ENCODE measurements around the gene GRN. TPM values are rescaled to one million over a fixed set of nuclear protein-coding genes. Genes with fewer than 3 reads are reported as not detected.

Gene GRN
- total and polyA plus RNA-seq, 2 of the 13 experiments (the other 11 are each of a cell fraction or from before 2014, with no cell fraction given): 86.6 to 143 TPM

DNA sequence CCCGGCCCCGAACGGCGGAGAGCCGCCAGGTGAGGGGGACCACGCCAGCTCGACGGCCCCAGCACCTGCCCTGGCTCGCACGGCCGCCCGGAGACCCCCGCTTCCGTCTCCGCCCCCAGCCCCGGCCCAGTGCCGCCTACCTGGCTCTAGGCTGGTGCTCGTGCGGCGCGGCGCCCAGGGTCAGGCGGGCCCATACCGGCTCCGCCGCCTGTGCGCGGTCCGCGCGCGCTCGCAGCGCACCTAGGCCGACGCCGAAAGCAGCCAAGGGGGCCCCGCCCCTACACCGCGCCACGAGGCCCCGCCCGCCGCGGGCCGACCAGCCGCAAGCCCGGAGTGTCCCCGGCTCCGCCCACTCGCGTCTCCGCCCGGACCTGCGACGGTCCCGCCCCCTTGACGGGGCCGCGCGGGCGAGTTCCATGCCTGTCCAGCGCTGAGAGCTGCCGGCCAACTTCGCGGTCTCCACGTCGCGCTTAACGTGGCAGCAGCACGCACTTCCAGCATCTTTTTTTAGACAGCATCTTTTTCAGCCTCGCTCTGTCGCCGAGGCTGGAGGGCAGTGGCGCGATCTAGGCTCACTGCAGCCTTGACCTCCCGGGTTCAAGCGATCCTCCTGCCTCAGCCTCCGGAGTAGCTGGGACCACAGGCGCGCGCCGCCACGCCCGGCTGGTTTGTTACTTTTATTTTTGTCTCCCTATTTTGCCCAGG is 20.4 kb upstream of the GRN start, which contains the start of gene SLC25A39 (continued):
- TF ChIP-seq XRCC5 (optimal IDR thresholded peaks at IDR 0.05; ENCODE audit: low read length) (peak; percentile 34), ZXDC (CRISPR knock-in tag; IDR thresholded peaks at IDR 0.05) (0 out of 2 replicates have a peak, but pooled peaks have one; percentile 40), HNF1B (CRISPR knock-in tag; IDR thresholded peaks at IDR 0.05) (0 out of 2 replicates have a peak, but pooled peaks have one; percentile 11), ZNF264 (CRISPR knock-in tag; IDR thresholded peaks at IDR 0.05) (no peak), ZNF20 (CRISPR knock-in tag; IDR thresholded peaks at IDR 0.05) (no peak), ZNF724P (CRISPR knock-in tag; IDR thresholded peaks at IDR 0.05; ENCODE audit: borderline replicate concordance) (peak; percentile 26; the same call in 1 of the 2 replicates), RXRA (CRISPR knock-in tag; IDR thresholded peaks at IDR 0.05) (no peak), ZHX1 (CRISPR knock-in tag; IDR thresholded peaks at IDR 0.05; ENCODE audit: low read depth) (peak; percentile 53; the same call in 1 of the 2 replicates), FOXA3 (CRISPR knock-in tag; IDR thresholded peaks at IDR 0.05) (peak; percentile 53; the same call in 1 of the 2 replicates), HNRNPL (IDR thresholded peaks at IDR 0.05; ENCODE audit: low read depth, low read length) (no peak), HNRNPK (IDR thresholded peaks at IDR 0.05; ENCODE audit: low read depth, low read length, poor library complexity, severe bottlenecking) (peak; percentile 23), IKZF4 (CRISPR knock-in tag; IDR thresholded peaks at IDR 0.05; ENCODE audit: borderline replicate concordance, low read depth, not compliant biosample characterization) (peak; percentile 68), ZBTB37 (CRISPR knock-in tag; IDR thresholded peaks at IDR 0.05) (no peak), YEATS4 (CRISPR knock-in tag; IDR thresholded peaks at IDR 0.05; ENCODE audit: borderline replicate concordance) (peak; percentile 91; the same call in 1 of the 2 replicates), ZNF329 (CRISPR knock-in tag; IDR thresholded peaks at IDR 0.05; ENCODE audit: low read depth) (0 out of 2 replicates have a peak, but pooled peaks have one; percentile 27), ZNF550 (CRISPR knock-in tag; IDR thresholded peaks at IDR 0.05; ENCODE audit: borderline replicate concordance) (no peak)
- TF ChIP-seq, protein P1, sequence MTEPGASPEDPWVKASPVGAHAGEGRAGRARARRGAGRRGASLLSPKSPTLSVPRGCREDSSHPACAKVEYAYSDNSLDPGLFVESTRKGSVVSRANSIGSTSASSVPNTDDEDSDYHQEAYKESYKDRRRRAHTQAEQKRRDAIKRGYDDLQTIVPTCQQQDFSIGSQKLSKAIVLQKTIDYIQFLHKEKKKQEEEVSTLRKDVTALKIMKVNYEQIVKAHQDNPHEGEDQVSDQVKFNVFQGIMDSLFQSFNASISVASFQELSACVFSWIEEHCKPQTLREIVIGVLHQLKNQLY (CRISPR knock-in tag; IDR thresholded peaks at IDR 0.05): peak; percentile 27; the same call in 1 of the 2 replicates
- TF ChIP-seq, protein P2, sequence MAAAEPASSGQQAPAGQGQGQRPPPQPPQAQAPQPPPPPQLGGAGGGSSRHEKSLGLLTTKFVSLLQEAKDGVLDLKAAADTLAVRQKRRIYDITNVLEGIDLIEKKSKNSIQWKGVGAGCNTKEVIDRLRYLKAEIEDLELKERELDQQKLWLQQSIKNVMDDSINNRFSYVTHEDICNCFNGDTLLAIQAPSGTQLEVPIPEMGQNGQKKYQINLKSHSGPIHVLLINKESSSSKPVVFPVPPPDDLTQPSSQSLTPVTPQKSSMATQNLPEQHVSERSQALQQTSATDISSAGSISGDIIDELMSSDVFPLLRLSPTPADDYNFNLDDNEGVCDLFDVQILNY (CRISPR knock-in tag; conservative IDR thresholded peaks at IDR 0.05): peak; percentile 50; the same call in 1 of the 2 replicates
